K562 (cell line): ENCODE measurements around the gene ZNF763. TPM values are rescaled to one million over a fixed set of nuclear protein-coding genes. Genes with fewer than 3 reads are reported as not detected.

Experiments used
- ATAC-seq: fragments of 200-7000 bp; cut with Tn5 transposase; 3 replicates; pipeline ENCODE4 v1.9.1; 2020; ENCODE audit warnings: moderate library complexity
- BruUV-seq: library from RNA; stranded (reverse); fragments of 400-500 nt; replicated peaks from 2 replicates; lab custom pipeline; 2021; lab: Mats Ljungman, UMichigan
- CTCF ChIA-PET: fragments of 300-600 bp; formaldehyde crosslinking; extraction: SDS; loops from one replicate; lab custom pipeline; 2021; ENCODE audit warnings: low intra/inter-chr PET ratio; lab: Yijun Ruan, JAX
- POLR2A ChIA-PET: fragments of 300-600, 350-650 bp; sonication (Branson Sonifier 250); formaldehyde crosslinking; extraction: SDS; loops from one replicate; lab custom pipeline; 2021; ENCODE audit warnings: antibody characterized with exemption, inconsistent platforms; lab: Yijun Ruan, JAX
- DNase-seq, 4 experiments: peaks; one replicate each; pipeline versions ENCODE4 v3.0.0 to v3.0.0-alpha.2; 2011 to 2018; ENCODE audit warnings: low spot score in 3 of 4, mixed read lengths in 3 of 4; ENCODE audit errors: extremely low read depth in 1 of 4
- FAIRE-seq: peaks from 2 replicates; lab custom pipeline; 2011; peaks lifted over from hg19 to GRCh38; lab: Jason Lieb, UNC
- H2AFZ ChIP-seq: 2 replicates; pipeline ENCODE4 v1.6.0; 2011; ENCODE audit warnings: low read depth, low read length, control low read depth, inconsistent platforms
- H3K27ac ChIP-seq: fragments of 200-600 bp; 3 replicates; pipeline ENCODE4 v1.8.0; 2011; ENCODE audit warnings: low read depth, mild to moderate bottlenecking, control low read depth, inconsistent platforms, low read length, moderate library complexity, mixed read lengths; ENCODE audit errors: extremely low read depth
- H3K27me3 ChIP-seq, 2 experiments: fragments of 300-600 bp in 1 of 2; 2 replicates in 1 of 2; 3 replicates in 1 of 2; pipeline versions ENCODE4 v1.6.0 to v1.8.0; 2011; ENCODE audit warnings: inconsistent platforms in 2 of 2, low read length in 2 of 2, mild to moderate bottlenecking in 1 of 2, mixed read lengths in 1 of 2, moderate library complexity in 1 of 2; ENCODE audit not compliant: control insufficient read depth in 2 of 2, insufficient read depth in 2 of 2
- H3K36me3 ChIP-seq: fragments of 300-600 bp; 3 replicates; pipeline ENCODE4 v1.8.0; 2011; ENCODE audit warnings: mild to moderate bottlenecking, low read length, inconsistent platforms; ENCODE audit not compliant: control insufficient read depth, insufficient read depth
- H3K4me1 ChIP-seq, 2 experiments: fragments of 200-600 bp in 1 of 2; replicated peaks in 1 of 2; 2 replicates in 1 of 2; 3 replicates in 1 of 2; pipeline versions ENCODE4 v1.5.1 to v1.8.0; 2011; ENCODE audit warnings: inconsistent platforms in 2 of 2, low read length in 2 of 2, mild to moderate bottlenecking in 1 of 2, mixed read lengths in 1 of 2, moderate library complexity in 1 of 2; ENCODE audit not compliant: control insufficient read depth in 2 of 2, insufficient read depth in 2 of 2
- H3K4me2 ChIP-seq: 2 replicates; pipeline ENCODE4 v1.6.1; 2011; ENCODE audit warnings: low read length, control low read depth, inconsistent platforms, mixed read lengths; ENCODE audit not compliant: insufficient read depth
- H3K4me3 ChIP-seq: fragments of 200-600 bp; sonication (generic), shearing (Covaris generic); 2 replicates; pipeline ENCODE4 v1.5.1; 2016; ENCODE audit warnings: control low read depth, inconsistent platforms
- H3K79me2 ChIP-seq: fragments of 200-600 bp; 3 replicates; pipeline ENCODE4 v1.8.0; 2011; ENCODE audit warnings: low read length, inconsistent platforms; ENCODE audit not compliant: control insufficient read depth, insufficient read depth
- H3K9ac ChIP-seq, 2 experiments: 2 replicates each; pipeline versions ENCODE4 v1.6.0 to v1.6.1; 2011; ENCODE audit warnings: low read depth in 2 of 2, low read length in 2 of 2, control low read depth in 1 of 2, inconsistent platforms in 1 of 2, mild to moderate bottlenecking in 1 of 2, mixed read lengths in 1 of 2; ENCODE audit not compliant: insufficient read depth in 1 of 2
- H3K9me1 ChIP-seq: one replicate; pipeline ENCODE4 v1.6.0; 2011; ENCODE audit warnings: inconsistent platforms, mild to moderate bottlenecking, low read length, moderate library complexity; ENCODE audit not compliant: control insufficient read depth, insufficient read depth
- H3K9me3 ChIP-seq: replicated peaks from 2 replicates; pipeline ENCODE4 v1.5.1; 2011; ENCODE audit warnings: low read depth, low read length, inconsistent platforms; ENCODE audit not compliant: control insufficient read depth, insufficient read depth
- H4K20me1 ChIP-seq: replicated peaks from 2 replicates; pipeline ENCODE4 v1.6.1; 2011; ENCODE audit warnings: low read length, inconsistent platforms, mixed read lengths; ENCODE audit not compliant: control insufficient read depth, insufficient read depth
- CTCFL ChIP-seq: IDR thresholded peaks from 2 replicates; pipeline ENCODE4 v1.6.1; 2011; ENCODE audit warnings: borderline replicate concordance, low read depth, mild to moderate bottlenecking, moderate library complexity, low read length; ENCODE audit not compliant: insufficient read depth, poor library complexity, severe bottlenecking
- MLLT1 ChIP-seq, 2 experiments: fragments of 450-650 bp; IDR thresholded peaks; 2 replicates each; pipeline ENCODE4 v1.6.1; 2016
- ZBTB26 ChIP-seq: fragments of 450-650 bp; formaldehyde crosslinking; IDR thresholded peaks from 2 replicates; pipeline ENCODE4 v1.4.0; 2022; ENCODE audit warnings: missing genetic modification characterization
- ZBTB40 ChIP-seq, 2 experiments: fragments of 450-650 bp in 1 of 2; sonication (generic) in 1 of 2; formaldehyde crosslinking in 1 of 2; IDR thresholded peaks; 2 replicates each; pipeline versions ENCODE4 v1.7.1 to v1.9.0; 2016 to 2022; ENCODE audit warnings: inconsistent platforms in 1 of 2, mild to moderate bottlenecking in 1 of 2, missing genetic modification reagents in 1 of 2
- WGBS: fragments of 100-300 bp; shearing (Covaris generic); methylation state at CpG from one replicate; pipeline ENCODE4 v1.1.6; 2016; ENCODE audit warnings: low coverage, mixed read lengths; ENCODE audit not compliant: insufficient coverage; ENCODE audit errors: missing lambda C conversion rate; 5-methylcytosine and 5-hydroxymethylcytosine counted together
- in situ Hi-C: fragments of 300-500 bp; cut with MboI; formaldehyde crosslinking; loops from 4 replicates; pipeline ENCODE4 v1.15.0; 2018; ENCODE audit warnings: inconsistent platforms, mixed read lengths
- intact Hi-C: fragments of 100-400 bp; cut with micrococcal nuclease; formaldehyde crosslinking; loops from 2 replicates; pipeline ENCODE4 v1.14.2; 2022
- polyA plus RNA-seq, 8 experiments: library from polyadenylated mRNA; depleted of rRNA in 4 of 8; stranded (reverse) in 5 of 8; unstranded in 3 of 8; fragments of >200 nt; fragmentation: Nextera tagmentation in 2 of 8; fragmentation: Illumina TruSeq in 1 of 8; extraction: Ambion mirVana in 2 of 8; extraction: Trizol in 1 of 8; gene quantifications; 2 replicates each; pipeline versions ENCODE4 v1.2.1 to v1.2.3, GENCODE V29; 2011 to 2014; ENCODE audit warnings: inconsistent platforms in 1 of 8, missing spikeins in 1 of 8
- total RNA-seq, 7 experiments: library from RNA; depleted of rRNA in 6 of 7; stranded (reverse); fragments of >200 nt in 6 of 7; fragmentation: Illumina TruSeq in 2 of 7; extraction: Trizol in 2 of 7; gene quantifications; 2 replicates each; pipeline versions ENCODE4 v1.2.1 to v1.2.3, GENCODE V29; 2011 to 2021; ENCODE audit warnings: low replicate concordance in 1 of 7

The ZNF763 gene
- total and polyA plus RNA-seq, 9 of the 15 experiments (the other 6 are each of a cell fraction or from before 2014, with no cell fraction given) = 0.08 to 0.28 (median 0.16) TPM; not detected in 3

GRCh38 chr19:11984986-11985385 is 20.1 kb downstream of the ZNF763 start:
- in situ Hi-C loops (no loop called here), intact Hi-C loops (loop anchor here (5.0 kb wide), 1 partner anchor 157 kb away; the partner anchor contains the start of gene ZNF20)
- Histone ChIP-seq H3K9me1 (no peaks in the 10 kb centered on the region), H4K20me1 (no peaks in the 10 kb centered on the region), H3K4me3 (no peak overlapping the region), H3K4me1 (peaks cover 0 to 3% of the 10 kb centered on the region in 2 experiments; a peak in 2 of 5 replicates), H3K27ac (no peak overlapping the region), H3K4me2 (no peak overlapping the region), H3K9me3 (no peaks in the 10 kb centered on the region; the same call in 1 of the 2 replicates), H3K9ac (no peak overlapping the region), H3K36me3 (no peaks in the 10 kb centered on the region; the same call in 2 of the 3 replicates), H3K79me2 (peaks cover 3% of the 10 kb centered on the region; the same call in 1 of the 3 replicates), H3K27me3 (no peaks in the 10 kb centered on the region), H2AFZ (no peak overlapping the region)
- FAIRE-seq (no peak), ATAC-seq (peak; percentile 56), DNase-seq (peak in 3 of 4 experiments; percentile 13 to 38 (median 16))
- ChIA-PET POLR2A (no interaction called here), CTCF (no interaction called here)
- 3% methylated on average over 5 of the region's 5 CpGs for WGBS
- no TSS peak for BruUV-seq
- TF ChIP-seq ZBTB40 (IDR thresholded peaks at IDR 0.05) = no peak
- TF ChIP-seq ZBTB40 (CRISPR knock-in tag; IDR thresholded peaks at IDR 0.05) = no peak
- no peak for TF ChIP-seq MLLT1 (IDR thresholded peaks at IDR 0.05)
- TF ChIP-seq CTCFL = peak; percentile 25
- no peak for TF ChIP-seq ZBTB26 (CRISPR knock-in tag)
